SJSA1 (cell line): ENCODE measurements around the gene ADIPOR2. TPM values are rescaled to one million over a fixed set of nuclear protein-coding genes. Genes with fewer than 3 reads are reported as not detected.
"Not testable (repeated sequence)": the region's sequence is repeated elsewhere in the genome, so short reads cannot be mapped to it uniquely, and the experiment has no call there.

Experiments
- DNase-seq, 2 experiments: peaks; one replicate each; pipeline ENCODE4 v3.0.0-alpha.2; 2015 to 2020; ENCODE audit warnings: low spot score in 2 of 2, low read depth in 1 of 2
- H3K27ac ChIP-seq: fragments of 250-450 bp; sonication (Bioruptor Pico); 2 replicates; pipeline ENCODE4 v1.5.1; 2020; ENCODE audit warnings: mild to moderate bottlenecking, moderate library complexity
- H3K27me3 ChIP-seq: fragments of 250-450 bp; sonication (Bioruptor Pico); replicated peaks from 2 replicates; pipeline ENCODE4 v1.5.1; 2020; ENCODE audit warnings: mild to moderate bottlenecking, moderate library complexity
- H3K36me3 ChIP-seq: fragments of 250-450 bp; sonication (Bioruptor Pico); 2 replicates; pipeline ENCODE4 v1.5.1; 2020; ENCODE audit warnings: mild to moderate bottlenecking
- H3K4me1 ChIP-seq: fragments of 250-450 bp; sonication (Bioruptor Pico); replicated peaks from 2 replicates; pipeline ENCODE4 v1.6.1; 2021; ENCODE audit warnings: mild to moderate bottlenecking
- H3K4me3 ChIP-seq: fragments of 250-450 bp; sonication (Bioruptor Pico); 2 replicates; pipeline ENCODE4 v1.5.1; 2020; ENCODE audit warnings: mild to moderate bottlenecking
- H3K9me3 ChIP-seq: fragments of 250-450 bp; sonication (Bioruptor Pico); replicated peaks from 2 replicates; pipeline ENCODE4 v1.5.1; 2020; ENCODE audit warnings: mild to moderate bottlenecking
- total RNA-seq: library from RNA; depleted of rRNA; stranded (reverse); fragments of >200 nt; shearing (Covaris generic); gene quantifications from 2 replicates; pipeline ENCODE4 v1.2.3, GENCODE V29; 2014

Gene ADIPOR2
- total RNA-seq, 1 experiment from 2014 or later, result 38.7 TPM

DNA sequence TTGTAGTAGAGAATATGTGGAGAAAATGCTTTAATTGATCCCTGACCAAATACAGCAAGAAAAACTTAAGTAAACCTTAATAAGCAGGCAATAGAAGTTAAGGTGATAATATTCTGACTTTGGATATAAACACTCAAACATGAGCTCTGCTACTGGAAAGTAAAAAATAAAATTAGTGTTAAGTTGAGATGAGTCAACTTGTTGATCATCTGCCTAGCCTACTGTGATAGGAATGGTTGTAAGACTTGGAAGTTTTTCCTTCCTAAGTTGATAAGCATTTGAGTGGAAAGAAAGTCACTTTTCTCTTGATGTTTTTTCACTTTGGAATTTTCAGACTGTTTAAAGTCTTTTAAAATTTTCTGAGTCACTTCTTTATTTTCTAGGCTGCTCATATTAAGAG is 26.0 kb downstream of the ADIPOR2 start:
- DNase-seq, result no peak
- no peak overlapping the region for H3K4me3 ChIP-seq

DNA sequence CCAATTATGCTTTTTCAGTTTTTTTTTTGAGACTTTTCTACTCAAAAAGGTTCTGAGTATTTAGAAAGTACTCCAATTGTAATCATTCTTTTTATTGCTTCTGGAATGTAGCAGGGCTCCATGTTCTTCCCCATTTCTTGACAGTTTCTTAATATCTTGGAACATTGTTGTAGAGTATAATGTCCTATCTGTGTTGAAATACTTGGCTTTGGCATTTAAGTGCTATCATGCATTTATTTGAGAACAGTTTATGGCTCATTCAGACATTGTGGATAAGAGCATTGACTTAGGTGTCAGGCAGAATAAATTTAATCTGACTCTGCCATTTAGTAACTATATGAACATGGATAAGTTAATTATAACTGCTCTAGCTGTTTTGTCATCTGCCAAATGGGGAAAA is 28.3 kb downstream of the ADIPOR2 start:
- H3K27me3 ChIP-seq, result no peaks in the 10 kb centered on the region
- H3K4me1 ChIP-seq, result no peaks in the 10 kb centered on the region
- no peak for DNase-seq
- no peaks in the 10 kb centered on the region; the same call in 1 of the 2 replicates for H3K36me3 ChIP-seq
- H3K4me3 ChIP-seq, result no peak overlapping the region
- no peak overlapping the region for H3K27ac ChIP-seq
- no peaks in the 10 kb centered on the region for H3K9me3 ChIP-seq

More for the DNA sequence above, 26.0 kb downstream of the ADIPOR2 start:
- no peaks in the 10 kb centered on the region; the same call in 1 of the 2 replicates for H3K36me3 ChIP-seq
- no peaks in the 10 kb centered on the region for H3K27me3 ChIP-seq
- H3K9me3 ChIP-seq, result no peaks in the 10 kb centered on the region
- no peak overlapping the region for H3K27ac ChIP-seq
- no peaks in the 10 kb centered on the region for H3K4me1 ChIP-seq

DNA sequence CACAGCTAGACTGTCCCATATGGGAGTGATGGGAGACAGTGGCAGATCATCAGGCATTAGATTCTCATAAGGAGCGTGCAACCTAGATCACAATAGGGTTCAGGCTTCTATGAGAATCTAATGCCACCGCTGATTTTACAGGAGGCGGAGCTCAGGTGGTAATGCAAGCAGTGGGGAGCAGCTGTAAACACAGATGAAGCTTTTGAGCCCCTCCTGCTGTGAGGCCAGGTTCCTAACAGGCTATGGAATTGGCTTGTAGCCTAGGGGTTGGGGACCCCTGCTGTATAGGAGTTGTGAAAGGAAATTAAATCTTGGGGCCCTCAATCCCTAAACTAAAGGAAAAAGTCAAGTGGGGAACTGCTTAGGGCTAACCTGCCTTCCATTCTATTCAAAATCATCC is 29.6 kb downstream of the ADIPOR2 start:
- no peak overlapping the region for H3K4me3 ChIP-seq
- no peak for DNase-seq
- H3K4me1 ChIP-seq, result no peaks in the 10 kb centered on the region
- H3K9me3 ChIP-seq, result no peaks in the 10 kb centered on the region
- H3K36me3 ChIP-seq, result no peaks in the 10 kb centered on the region
- H3K27ac ChIP-seq, result no peak overlapping the region
- no peaks in the 10 kb centered on the region for H3K27me3 ChIP-seq

DNA sequence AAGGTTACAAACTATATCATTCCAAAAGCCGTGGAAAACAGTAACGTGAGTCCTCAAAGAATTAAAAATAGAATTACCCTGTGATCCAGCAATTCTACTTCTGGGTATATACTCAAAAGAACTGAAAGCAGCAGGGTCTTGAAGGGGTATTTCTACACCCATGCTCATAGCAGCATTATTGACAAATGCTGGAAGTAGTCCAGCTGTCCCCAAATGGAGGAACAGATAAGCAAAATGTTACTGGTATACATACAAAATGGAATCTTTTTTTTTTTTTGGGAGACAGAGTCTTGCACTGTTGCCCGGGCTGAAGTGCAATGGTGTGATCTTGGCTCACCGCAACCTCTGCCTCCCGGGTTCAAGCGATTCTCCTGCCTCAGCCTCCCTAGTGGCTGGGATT is 32.9 kb downstream of the ADIPOR2 start:
- Histone ChIP-seq H3K36me3 (no peaks in the 10 kb centered on the region), H3K9me3 (no peaks in the 10 kb centered on the region), H3K4me1 (no peaks in the 10 kb centered on the region), H3K27ac (no peak overlapping the region), H3K4me3 (no peak overlapping the region), H3K27me3 (no peaks in the 10 kb centered on the region)
- DNase-seq, result no peak

DNA sequence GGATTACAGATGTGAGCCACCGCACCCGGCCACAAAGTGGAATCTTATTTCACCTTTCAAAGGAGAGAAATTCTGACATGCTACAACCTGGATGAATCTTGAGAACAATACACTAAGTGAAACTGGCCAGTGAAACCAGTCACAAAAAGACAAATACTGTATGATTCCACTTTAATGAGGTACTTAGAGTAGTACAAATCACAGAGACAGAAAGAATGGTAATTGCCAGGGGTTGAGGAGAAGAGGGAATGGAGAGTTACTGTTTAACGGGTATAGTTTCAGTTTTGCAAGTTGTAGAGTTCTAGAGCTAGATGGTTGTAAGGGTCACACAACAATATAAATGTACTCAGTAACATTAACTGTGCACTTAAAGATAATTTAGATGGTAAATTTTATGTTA is 33.4 kb downstream of the ADIPOR2 start:
- Histone ChIP-seq H3K4me1 (no peaks in the 10 kb centered on the region), H3K36me3 (no peaks in the 10 kb centered on the region), H3K27ac (no peak overlapping the region), H3K9me3 (no peaks in the 10 kb centered on the region), H3K27me3 (no peaks in the 10 kb centered on the region), H3K4me3 (no peak overlapping the region)
- DNase-seq, result no peak

DNA sequence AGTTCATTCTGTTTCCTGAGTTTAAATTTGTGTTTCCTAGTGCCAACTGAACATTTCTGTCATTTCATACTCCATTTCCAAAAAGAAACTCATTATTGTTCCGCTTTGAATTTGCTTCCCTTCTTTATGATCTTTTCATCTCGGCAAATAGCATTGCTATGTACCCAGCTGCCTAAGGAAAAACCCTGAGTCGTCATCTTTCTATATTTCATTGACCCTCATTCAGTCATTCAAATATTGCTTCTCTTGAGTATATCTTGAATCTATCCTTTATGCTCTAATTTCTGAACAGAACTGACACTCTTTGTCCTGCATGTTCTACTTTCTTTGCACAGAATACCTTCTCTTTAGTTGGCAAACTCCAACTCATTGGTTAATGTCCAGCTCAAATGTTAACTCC is 35.9 kb downstream of the ADIPOR2 start:
- Histone ChIP-seq H3K4me3 (no peak overlapping the region), H3K9me3 (no peaks in the 10 kb centered on the region), H3K27me3 (no peaks in the 10 kb centered on the region), H3K27ac (no peak overlapping the region), H3K4me1 (no peaks in the 10 kb centered on the region), H3K36me3 (no peaks in the 10 kb centered on the region)
- no peak for DNase-seq

DNA sequence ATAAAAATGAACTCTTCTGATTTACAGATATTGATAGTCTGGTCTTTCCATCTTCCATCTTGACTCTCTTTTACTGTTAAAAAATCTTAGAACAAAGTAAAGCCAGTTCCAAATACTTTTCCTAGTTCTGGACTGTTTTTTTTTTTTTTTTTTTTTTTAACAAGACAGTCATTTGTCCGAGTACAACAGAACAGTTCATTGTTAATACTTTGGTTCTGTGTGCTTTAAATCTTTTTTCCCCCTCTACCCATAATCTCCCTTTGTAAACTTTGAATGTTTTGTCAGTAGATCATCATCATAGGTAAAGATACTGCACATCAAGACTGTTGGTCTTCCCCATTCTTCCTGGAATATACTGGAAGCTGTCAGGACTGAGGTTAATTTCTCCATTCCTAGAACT is 38.0 kb downstream of the ADIPOR2 start:
- no peaks in the 10 kb centered on the region for H3K9me3 ChIP-seq
- no peaks in the 10 kb centered on the region for H3K27me3 ChIP-seq
- H3K27ac ChIP-seq, result no peak overlapping the region
- H3K4me1 ChIP-seq, result no peaks in the 10 kb centered on the region
- H3K4me3 ChIP-seq, result no peak overlapping the region
- no peak for DNase-seq
- no peaks in the 10 kb centered on the region for H3K36me3 ChIP-seq

DNA sequence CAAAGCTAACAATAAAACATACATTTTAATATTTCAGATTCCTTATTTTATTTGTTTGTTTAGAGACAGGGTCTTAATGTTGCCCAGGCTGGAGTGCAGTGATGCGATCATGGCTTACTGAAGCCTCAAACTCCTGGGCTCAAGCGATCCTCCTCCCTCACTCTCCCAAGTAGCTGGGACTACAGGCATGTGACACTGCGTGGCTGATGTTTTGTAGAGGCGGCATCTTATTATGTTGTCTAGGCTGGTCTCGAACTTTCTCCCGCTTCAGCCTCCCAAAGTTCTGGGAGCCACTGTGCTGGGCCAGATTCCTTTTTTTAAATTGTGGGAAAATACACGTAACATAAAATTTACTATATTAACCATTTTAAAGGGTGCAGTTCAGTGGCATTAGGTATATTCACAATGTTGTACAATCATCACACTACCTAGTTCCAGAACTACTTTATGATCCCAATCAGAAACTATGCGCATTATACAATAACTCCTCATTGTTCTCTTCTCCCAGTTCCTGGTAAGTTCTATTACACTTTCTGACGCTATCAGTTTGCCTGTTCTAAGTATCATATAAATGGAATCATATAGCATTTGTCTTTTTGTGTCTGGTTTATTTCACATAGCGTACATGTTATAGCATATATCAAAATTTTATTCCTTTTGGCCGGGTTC is 40.3 kb downstream of the ADIPOR2 start:
- H3K27me3 ChIP-seq, result no peaks in the 10 kb centered on the region
- H3K36me3 ChIP-seq, result no peaks in the 10 kb centered on the region
- H3K4me3 ChIP-seq, result no peak overlapping the region
- no peaks in the 10 kb centered on the region for H3K9me3 ChIP-seq
- H3K27ac ChIP-seq, result no peak overlapping the region
- no peak for DNase-seq
- no peaks in the 10 kb centered on the region for H3K4me1 ChIP-seq

DNA sequence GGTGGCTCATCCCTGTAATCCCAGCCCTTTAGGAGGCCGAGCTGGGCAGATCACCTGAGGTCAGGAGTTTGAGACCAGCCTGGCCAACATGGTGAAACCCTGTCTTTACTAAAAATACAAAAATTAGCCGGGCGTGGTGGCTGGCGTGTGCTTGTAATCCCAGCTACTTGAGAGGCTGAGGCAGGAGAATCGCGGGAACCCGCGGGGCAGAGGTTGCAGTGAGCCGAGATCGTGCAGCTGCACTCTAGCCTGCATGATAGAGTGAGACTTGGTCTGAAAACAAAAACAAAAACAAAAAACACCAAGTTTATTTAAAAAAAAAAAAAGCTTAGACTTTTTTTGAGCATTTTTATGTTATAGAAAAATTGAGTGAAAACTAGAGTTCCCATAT is 40.8 kb downstream of the ADIPOR2 start:
- not testable (repeated sequence) for DNase-seq, H3K4me1 ChIP-seq, H3K27ac ChIP-seq, H3K27me3 ChIP-seq, H3K4me3 ChIP-seq, H3K36me3 ChIP-seq, H3K9me3 ChIP-seq

DNA sequence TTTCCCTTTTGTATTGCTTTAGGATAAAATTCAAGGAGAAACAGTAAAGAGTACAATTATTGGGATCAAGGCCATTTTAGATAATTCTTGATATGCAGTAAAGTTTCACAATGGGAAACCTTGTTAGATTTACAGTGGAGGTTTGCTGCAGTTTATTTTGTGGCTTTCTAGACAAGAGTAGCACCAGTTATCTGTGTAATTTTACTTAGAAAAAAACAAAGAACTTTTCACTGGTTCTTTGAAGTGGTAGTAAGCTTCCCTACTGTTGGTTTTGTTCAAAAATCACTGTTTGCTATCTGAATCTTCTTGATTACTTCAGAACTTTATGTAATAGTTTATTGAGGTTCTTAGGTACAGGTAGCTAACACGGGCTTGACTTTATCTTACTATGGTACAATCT is 42.0 kb downstream of the ADIPOR2 start:
- Histone ChIP-seq H3K4me1 (no peaks in the 10 kb centered on the region), H3K27ac (no peak overlapping the region), H3K9me3 (no peaks in the 10 kb centered on the region), H3K36me3 (no peaks in the 10 kb centered on the region), H3K4me3 (no peak overlapping the region), H3K27me3 (no peaks in the 10 kb centered on the region)
- DNase-seq, result no peak

DNA sequence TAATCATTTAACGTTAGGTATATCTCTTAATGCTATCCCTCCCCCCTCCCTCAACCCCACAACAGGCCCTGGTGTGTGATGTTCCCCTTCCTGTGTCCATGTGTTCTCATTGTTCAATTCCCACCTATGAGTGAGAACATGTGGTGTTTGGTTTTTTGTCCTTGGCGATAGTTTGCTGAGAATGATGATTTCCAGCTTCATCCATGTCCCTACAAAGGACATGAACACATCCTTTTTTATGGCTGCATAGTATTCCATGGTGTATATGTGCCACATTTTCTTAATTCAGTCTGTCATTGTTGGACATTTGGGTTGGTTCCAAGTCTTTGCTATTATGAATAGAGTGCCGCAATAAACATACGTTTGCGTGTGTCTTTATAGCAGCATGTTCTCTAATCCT is 42.8 kb downstream of the ADIPOR2 start:
- H3K27me3 ChIP-seq, H3K4me1 ChIP-seq, H3K4me3 ChIP-seq, DNase-seq, H3K9me3 ChIP-seq, H3K27ac ChIP-seq, H3K36me3 ChIP-seq: not testable (repeated sequence)

DNA sequence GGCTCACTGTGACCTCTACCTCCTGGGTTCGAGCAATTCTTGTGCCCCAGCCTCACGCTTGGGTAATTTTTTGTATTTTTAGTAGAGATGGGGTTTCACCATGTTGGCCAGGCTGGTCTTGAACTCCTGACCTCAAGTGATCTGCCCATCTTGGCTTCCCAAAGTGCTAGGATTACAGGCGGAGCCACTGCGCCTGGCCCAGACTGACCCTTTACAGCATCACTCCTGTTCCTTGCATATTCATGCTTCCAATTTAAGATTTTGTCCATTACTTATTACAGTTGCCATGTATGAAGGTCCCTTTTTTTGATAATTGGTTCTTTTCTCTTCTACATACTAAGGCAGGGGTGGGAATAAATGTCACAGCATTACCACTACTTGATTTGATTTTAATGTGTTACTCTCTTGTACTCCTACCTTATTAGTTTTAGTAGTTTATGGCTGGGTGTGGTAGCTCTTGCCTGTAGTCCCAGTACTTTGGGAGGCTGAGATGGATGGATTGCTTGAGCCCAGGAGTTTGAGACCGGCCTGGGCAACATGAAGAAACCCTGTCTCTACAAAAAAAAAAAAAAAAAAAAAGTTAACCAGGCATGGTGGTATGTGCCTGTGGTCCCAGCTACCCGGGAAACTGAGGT is 46.9 kb downstream of the ADIPOR2 start:
- Histone ChIP-seq H3K36me3 (no peaks in the 10 kb centered on the region), H3K27me3 (no peaks in the 10 kb centered on the region), H3K27ac (no peak overlapping the region), H3K9me3 (no peaks in the 10 kb centered on the region), H3K4me3 (no peak overlapping the region), H3K4me1 (no peaks in the 10 kb centered on the region)
- DNase-seq, result no peak

DNA sequence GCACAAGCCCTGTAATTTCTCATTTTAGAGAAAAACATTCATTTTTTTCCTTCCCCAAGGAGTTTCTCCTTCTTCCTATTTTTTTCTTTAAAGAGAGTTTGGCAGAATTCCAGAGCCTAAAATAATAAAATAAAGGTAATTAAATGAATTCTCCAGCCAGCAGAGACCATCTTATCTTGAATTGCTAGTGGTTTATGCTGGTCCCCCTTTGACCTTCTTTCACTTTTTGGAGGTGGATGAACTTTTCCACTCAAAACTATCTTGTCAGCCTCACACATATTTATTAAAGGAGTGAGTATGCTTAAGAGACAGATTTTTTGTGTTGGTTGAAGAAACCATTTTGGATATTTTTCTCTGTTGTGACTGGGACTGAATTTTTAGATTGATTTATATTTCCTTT is 47.6 kb downstream of the ADIPOR2 start:
- no peak overlapping the region for H3K27ac ChIP-seq
- H3K27me3 ChIP-seq, result no peaks in the 10 kb centered on the region
- H3K4me3 ChIP-seq, result no peak overlapping the region
- no peaks in the 10 kb centered on the region for H3K9me3 ChIP-seq
- H3K4me1 ChIP-seq, result no peaks in the 10 kb centered on the region
- no peaks in the 10 kb centered on the region for H3K36me3 ChIP-seq
- DNase-seq, result no peak

DNA sequence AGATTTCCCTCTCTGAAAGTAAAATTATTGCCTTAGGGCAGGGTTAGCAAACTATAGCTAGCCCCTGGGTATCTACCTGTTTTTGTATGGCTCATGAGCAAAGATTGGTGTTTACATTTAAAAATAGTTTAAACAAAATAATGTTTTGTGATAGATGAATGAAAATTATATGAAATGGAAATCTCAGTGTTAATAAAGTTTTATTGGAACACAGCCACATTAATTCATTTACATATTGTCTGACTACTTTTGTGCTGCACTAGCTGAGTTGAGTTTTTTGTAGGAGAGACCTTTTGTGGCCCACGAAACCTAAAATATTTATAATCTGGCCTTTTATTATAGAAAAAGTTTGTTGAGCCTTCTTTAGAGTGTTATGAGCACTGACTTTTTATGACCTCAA is 48.5 kb downstream of the ADIPOR2 start:
- DNase-seq, result no peak
- no peak overlapping the region for H3K4me3 ChIP-seq
- H3K4me1 ChIP-seq, result no peaks in the 10 kb centered on the region
- no peaks in the 10 kb centered on the region for H3K9me3 ChIP-seq
- no peaks in the 10 kb centered on the region for H3K36me3 ChIP-seq
- no peak overlapping the region for H3K27ac ChIP-seq
- no peaks in the 10 kb centered on the region for H3K27me3 ChIP-seq
